ENCODE measurements around the gene KCTD10.
A peak's percentile ranks its signal among the peaks of the same experiment; 100 is the strongest.

KCTD10 gene

GRCh38 chr12:109455706-109456105 is 21.4 kb downstream of the KCTD10 start:
- Histone ChIP-seq H3K27ac (no peak overlapping the region), H3K9me3 (no peaks in the 10 kb centered on the region), H3K4me1 (peaks cover 0 to 36% (median 34%) of the 10 kb centered on the region in 4 donors), H3K4me3 (no peak overlapping the region), H3K36me3 (peaks cover 64 to 85% (median 71%) of the 10 kb centered on the region in 3 donors), H3K27me3 (no peaks in the 10 kb centered on the region)
- no peak for TF ChIP-seq CTCF (IDR thresholded peaks at IDR 0.05)
- intact Hi-C loops (cut with DNase I; ENCODE audit: low total_unique reads), result loop anchor here (10.0 kb wide), 1 partner anchor 259 kb away; the partner anchor contains the start of gene FAM222A
- no peak for DNase-seq

- Histone ChIP-seq H3K4me1 (peaks cover 0 to 7% (median 5%) of the 10 kb centered on the region in 4 donors), H3K36me3 (peaks cover 66 to 94% (median 84%) of the 10 kb centered on the region in 3 donors), H3K27ac (no peak overlapping the region), H3K9me3 (no peaks in the 10 kb centered on the region), H3K27me3 (no peaks in the 10 kb centered on the region), H3K4me3 (no peak overlapping the region)
- intact Hi-C loops (cut with DNase I; ENCODE audit: low total_unique reads), result loop anchor here (10.0 kb wide), 1 partner anchor 262 kb away; the partner anchor contains the start of gene FAM222A
- DNase-seq, result no peak
- TF ChIP-seq CTCF (IDR thresholded peaks at IDR 0.05), result no peak
Observed at GRCh38 chr12:109452489-109452888, 24.6 kb downstream of the KCTD10 start.

- Histone ChIP-seq H3K27me3 (no peaks in the 10 kb centered on the region), H3K27ac (no peak overlapping the region), H3K9me3 (no peaks in the 10 kb centered on the region), H3K4me3 (no peak overlapping the region), H3K36me3 (peaks cover 65 to 94% (median 83%) of the 10 kb centered on the region in 3 donors), H3K4me1 (peaks cover 0 to 4% (median 0%) of the 10 kb centered on the region in 4 donors)
- TF ChIP-seq CTCF (IDR thresholded peaks at IDR 0.05), result no peak
- no peak for DNase-seq
- intact Hi-C loops (cut with DNase I; ENCODE audit: low total_unique reads), result loop anchor here (10.0 kb wide), 1 partner anchor 263 kb away; the partner anchor contains the start of gene FAM222A
Observed at GRCh38 chr12:109451400-109451799, 25.7 kb downstream of the KCTD10 start.

- H3K27me3 ChIP-seq, result no peaks in the 10 kb centered on the region
- peaks cover 65 to 94% (median 82%) of the 10 kb centered on the region in 3 donors for H3K36me3 ChIP-seq
- no peak for TF ChIP-seq CTCF (IDR thresholded peaks at IDR 0.05)
- peaks cover 0 to 4% (median 0%) of the 10 kb centered on the region in 4 donors for H3K4me1 ChIP-seq
- intact Hi-C loops (cut with DNase I; ENCODE audit: low total_unique reads), result loop anchor here (10.0 kb wide), 1 partner anchor 264 kb away; the partner anchor contains the start of gene FAM222A
- DNase-seq, result no peak
- H3K4me3 ChIP-seq, result no peak overlapping the region
- H3K27ac ChIP-seq, result peak overlapping the region in 1 of 2 donors; percentile 24
- no peaks in the 10 kb centered on the region for H3K9me3 ChIP-seq
Observed at GRCh38 chr12:109450980-109451379, 26.1 kb downstream of the KCTD10 start.

GRCh38 chr12:109449845-109450532 is 27.1 kb downstream of the KCTD10 start:
- H3K27me3 ChIP-seq, result no peaks in the 10 kb centered on the region
- H3K36me3 ChIP-seq, result peaks cover 57 to 93% (median 72%) of the 10 kb centered on the region in 3 donors
- no peaks in the 10 kb centered on the region for H3K9me3 ChIP-seq
- H3K27ac ChIP-seq, result peak overlapping the region in 1 of 2 donors; percentile 24
- H3K4me1 ChIP-seq, result peaks cover 0 to 4% (median 0%) of the 10 kb centered on the region in 4 donors
- TF ChIP-seq CTCF (IDR thresholded peaks at IDR 0.05), result no peak
- DNase-seq, result no peak
- intact Hi-C loops (cut with DNase I; ENCODE audit: low total_unique reads), result loop anchor here (10.0 kb wide), 1 partner anchor 265 kb away; the partner anchor contains the start of gene FAM222A
- no peak overlapping the region for H3K4me3 ChIP-seq

Measured in tibial artery (tissue), 4 donors.